GM19463 (cell line): Measurements from ENCODE around the gene SPRR2G.
"Not testable (repeated sequence)": the region's sequence is repeated elsewhere in the genome, so short reads cannot be mapped to it uniquely, and the experiment has no call there.

ENCODE experiments used
- ATAC-seq: cut with Tn5 transposase; IDR thresholded peaks from one replicate; pipeline ENCODE4 v1.9.1; 2021; ENCODE audit warnings: mild to moderate bottlenecking, moderate library complexity; ENCODE audit not compliant: unreplicated experiment

Gene SPRR2G

GRCh38 chr1:153115264-153115663, 35.4 kb downstream of the SPRR2G start:
- ATAC-seq: not testable (repeated sequence)

- ATAC-seq: no peak
Measured at GRCh38 chr1:153113416-153113815, 37.3 kb downstream of the SPRR2G start, which contains the start of gene SPRR2F. Gene SPRR2F, minus strand, starts transcription at chr1:153113516. Its CDS starts 783 bp downstream, at chr1:153112733.

GRCh38 chr1:153112454-153112853, 38.2 kb downstream of the SPRR2G start:
- not testable (repeated sequence) for ATAC-seq

GRCh38 chr1:153100245-153100644, 50.4 kb downstream of the SPRR2G start:
- ATAC-seq: no peak
